Dermis blood vessel endothelial cell (primary cell): Measurements from ENCODE around the gene RTN4RL1. TPM values are rescaled to one million over a fixed set of nuclear protein-coding genes. Genes with fewer than 3 reads are reported as not detected.

ENCODE experiments used
- DNase-seq: peaks from one replicate; pipeline ENCODE4 v3.0.0; 2010
- total RNA-seq: library from RNA; depleted of rRNA; stranded (reverse); fragments of >200 nt; gene quantifications from 2 replicates; pipeline ENCODE4 v1.2.3, GENCODE V29; 2014

Gene RTN4RL1
- total RNA-seq, 1 donor from 2014 or later = 0.51 TPM

DNA sequence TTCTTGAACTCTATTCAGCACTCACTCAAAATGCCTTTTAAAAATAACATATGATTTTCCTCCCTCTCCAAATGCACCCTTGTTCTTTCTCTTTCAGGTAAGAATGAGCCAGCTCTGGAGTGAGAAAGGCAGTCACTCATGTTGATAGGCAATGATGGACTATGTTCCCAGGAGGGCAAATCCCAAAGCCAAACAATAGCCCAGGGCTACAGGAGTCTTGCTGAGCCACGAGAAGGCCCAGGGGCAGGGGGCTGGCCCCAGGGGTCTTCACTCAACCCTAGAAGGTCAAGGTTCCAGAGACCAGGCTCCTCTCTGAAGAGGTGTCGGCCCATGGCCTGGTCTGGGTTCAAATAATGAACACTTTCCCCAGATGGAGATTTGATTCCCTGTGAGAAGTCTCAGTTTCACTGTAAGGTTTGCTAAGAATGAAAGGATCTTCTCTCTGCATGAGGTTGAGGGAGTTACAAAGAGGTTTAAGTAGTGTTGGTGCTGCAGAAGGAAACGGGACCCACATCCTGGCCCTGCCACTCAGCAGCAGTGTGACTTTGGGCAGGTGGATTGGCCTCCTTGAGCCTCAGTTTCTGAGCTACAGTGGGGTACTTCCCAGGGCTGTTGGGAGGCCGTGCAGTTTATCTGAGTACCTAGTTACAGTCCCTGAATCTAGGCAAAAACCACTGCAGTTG, 49.0 kb downstream of the RTN4RL1 start:
- no peak for DNase-seq

DNA sequence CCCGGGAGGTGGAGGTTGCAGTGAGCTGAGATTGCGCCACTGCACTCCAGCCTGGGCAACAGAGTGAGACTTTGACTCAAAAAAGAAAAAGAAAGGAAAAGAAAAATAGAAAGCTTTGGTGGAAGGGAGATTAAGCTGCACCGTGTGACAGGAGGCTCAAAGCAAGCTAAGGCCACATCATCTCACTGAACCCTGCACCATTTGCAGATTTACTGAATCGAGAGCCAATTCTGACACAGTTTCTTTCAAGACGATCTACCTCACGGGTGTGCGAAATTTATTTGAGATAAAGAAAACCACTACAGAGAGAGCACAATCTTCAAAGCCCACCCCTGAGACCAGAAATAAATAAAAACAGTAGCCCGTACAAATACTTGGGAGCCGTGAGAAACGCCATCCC, 49.6 kb downstream of the RTN4RL1 start:
- no peak for DNase-seq

DNA sequence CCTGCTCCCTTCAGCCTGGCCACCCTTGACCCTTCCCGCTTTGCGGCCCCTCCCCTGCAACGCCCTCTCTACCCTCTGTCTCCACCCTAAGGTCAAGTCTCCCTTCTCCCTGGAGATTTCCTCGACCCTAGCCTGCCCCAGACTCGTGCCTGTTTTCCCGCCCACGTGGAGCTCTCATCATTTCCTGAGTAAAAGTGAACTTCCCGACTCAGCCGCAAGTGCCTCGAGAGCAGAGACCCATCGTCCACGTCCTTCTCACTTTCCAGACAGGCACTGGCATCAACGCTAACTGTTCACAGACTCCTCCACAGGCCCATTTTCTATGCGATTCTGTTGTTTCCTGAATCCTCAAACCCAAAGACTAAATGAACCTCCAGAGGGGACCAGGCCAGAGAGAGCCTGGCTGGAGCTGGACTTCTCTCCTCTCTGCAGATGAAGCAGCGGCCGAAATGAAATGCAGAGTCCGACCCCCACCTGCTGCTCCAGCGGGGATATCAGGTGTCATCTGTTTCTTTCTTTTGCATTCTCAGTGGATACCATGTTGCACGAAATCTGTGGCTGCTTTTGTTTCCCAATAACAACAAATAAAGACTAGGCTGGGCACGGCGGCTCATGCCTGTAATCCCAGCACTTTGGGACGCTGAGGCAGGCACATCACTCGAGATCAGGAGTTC, 52.5 kb downstream of the RTN4RL1 start:
- DNase-seq = peak; percentile 55

DNA sequence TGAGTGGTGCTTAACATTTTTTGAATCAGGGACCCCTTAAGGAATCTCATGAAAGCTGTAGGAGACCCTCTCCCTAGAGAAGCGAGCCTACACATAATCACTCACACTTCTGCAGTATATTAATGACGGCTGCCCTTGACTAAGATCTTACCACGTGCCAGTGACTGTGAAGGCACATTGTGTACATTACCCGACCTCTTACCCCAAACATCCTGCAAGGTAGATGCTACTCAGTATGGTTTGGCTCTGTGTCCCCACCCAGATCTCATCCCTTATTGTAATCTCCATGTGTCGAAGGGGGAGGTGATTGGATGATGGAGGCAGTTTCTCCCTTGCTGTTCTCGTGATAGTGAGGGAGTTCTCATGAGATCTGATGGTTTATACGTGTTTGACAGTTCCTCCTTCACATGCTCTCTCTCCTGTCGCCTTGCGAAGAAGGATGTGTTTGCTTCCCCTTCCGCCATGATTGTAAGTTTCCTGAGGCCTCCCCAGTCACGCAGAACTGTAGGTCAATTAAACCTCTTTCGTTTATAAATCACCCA, 54.2 kb downstream of the RTN4RL1 start:
- no peak for DNase-seq

DNA sequence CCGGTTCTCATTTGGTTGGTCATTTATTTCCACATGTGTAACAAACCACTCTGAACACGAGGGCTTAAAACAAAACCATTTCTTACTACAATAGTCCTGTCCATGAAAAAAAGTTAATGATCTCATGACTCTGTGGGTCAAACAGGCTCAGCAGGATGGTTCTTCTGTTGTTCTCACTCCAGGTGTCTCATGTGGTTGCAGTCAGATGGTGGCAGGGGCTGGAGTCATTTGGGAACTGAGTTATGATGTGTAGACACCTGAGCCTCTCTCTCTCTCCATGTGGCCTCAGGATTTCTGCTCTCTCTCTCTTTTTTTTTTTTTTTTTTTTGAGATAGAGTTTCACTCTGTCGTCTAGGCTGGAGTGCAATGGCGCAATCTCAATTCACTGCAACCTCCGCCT, 55.4 kb downstream of the RTN4RL1 start:
- no peak for DNase-seq

DNA sequence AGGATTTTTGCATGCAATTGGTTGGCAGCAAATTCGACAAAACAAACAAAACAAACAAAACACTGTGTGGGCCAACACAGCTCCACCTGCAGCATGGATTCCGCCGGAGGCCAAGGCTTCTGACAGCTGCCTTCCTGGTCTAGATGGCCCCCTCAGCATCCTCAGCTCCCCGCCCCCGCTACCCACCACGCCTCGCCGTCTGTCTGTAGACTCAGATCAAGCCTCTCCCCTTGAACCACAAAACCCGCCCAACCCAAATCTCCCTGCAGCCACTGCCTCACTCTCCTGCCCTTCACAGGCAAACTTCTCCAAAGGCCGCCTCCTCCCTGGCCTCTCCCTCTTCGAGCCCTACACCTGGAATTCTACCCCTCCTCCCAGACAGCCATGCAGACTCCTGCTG, 57.9 kb downstream of the RTN4RL1 start:
- DNase-seq = no peak

DNA sequence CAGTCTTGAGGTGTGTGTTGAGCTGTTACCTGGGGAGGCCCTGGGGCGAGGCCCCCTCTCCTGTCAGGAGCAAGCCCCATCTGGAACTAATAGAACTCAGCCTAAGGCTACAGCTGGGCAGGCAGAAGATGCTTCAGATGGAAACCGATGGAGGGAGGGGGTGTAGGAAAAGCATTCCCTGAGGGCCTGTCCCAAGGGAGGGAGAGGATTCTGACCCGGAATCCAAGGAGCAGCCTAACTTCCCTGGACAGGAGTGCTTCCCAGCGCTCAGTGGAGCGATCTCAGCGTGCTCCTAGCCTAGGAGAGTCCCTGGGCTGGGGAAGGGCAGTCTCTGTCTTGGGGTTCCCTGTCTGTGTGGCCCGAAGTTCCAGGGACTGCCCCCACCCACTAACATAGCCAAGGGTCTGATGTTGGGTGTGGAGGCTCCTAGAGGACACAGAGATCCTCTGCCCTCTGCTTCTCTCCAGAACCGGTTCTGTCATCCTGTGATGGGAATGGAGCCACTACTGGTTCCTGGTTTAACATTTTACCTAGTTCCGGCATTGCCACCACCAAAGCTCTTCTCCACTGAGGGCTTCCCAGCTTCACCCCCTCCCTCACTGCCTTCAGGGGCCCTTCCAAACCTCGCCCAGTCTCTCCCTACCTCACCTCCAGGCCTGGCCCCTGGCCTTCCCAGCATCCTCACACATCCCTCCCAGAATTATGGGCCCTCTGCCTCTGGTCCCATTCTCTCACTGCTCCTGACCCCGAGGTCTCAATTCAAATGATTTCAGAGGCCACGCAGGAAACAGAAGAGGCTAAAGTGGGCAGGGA, 58.7 kb downstream of the RTN4RL1 start:
- DNase-seq = no peak

DNA sequence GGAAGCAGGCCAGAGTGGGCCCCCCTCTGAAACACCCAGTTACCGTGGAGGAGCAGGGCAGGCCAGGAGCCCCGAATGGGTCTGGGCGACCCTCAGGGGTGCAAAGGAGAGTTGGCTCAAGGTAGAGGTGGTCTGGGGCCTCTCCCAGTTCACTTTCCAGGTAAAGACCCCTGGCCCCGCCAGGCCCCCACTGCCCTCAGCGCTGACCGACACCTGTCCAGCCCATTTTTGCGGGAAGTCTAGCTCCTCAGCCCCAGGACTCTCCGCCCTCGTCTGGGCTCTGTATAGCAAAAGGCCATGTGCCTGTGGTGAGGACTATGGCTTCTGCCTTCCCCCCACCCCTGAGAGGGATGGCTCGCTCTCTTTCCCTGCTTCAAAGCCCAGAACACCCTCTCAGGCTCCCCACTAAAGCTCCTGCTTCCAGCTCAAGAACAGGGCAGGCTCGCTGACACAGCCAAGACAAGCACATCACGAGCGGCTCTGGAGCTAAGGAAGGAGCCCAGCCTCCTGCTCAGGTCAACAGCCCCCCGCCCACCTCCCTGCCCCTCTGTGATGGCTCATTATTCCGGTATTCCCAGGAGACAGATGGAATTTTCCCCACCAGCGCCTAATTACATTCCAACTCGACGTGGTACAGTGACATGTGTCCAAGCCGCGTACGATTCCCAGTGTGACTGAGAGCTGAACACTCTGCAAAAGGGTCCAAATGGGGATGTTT, 59.4 kb downstream of the RTN4RL1 start:
- DNase-seq = no peak

DNA sequence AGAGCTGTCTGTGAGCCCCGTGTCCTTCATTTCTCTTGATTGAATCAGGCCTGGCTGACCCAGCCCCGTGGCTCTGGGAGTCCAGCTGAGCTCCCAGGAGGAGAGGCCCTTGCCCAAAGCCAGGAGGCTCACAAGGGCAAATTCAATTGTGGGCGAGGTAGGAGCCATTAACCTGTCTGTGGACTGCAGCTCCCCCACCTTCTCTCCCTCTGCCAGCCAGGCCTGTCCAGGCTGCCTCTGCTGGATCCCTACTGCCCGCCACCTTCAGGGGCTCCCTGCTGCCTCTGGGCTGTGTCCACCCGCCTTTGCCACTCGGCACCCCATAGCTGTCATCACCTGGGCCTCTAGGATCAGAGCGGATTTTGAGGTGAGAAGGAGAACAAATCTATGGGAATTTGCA, 61.9 kb downstream of the RTN4RL1 start:
- no peak for DNase-seq

DNA sequence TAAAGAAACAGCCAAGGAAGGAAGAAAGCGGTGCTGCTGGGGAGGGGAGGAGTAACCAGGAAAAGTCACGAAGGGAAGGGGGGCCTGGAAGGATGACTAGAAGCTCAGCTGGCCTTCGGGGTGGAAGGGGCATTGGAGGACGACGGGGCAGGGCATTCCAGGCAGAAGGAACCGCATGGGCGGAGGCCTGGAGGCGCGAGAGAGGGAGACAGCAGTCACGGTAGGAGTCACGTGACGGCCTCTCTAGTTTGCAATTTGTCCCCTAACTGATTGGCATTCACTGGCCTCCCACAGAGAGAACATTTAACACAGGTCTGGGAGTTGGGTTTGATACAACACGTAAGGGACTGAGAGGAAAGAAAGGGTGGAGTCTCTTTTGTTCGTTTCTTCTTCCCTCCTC, 63.9 kb downstream of the RTN4RL1 start:
- DNase-seq = no peak

DNA sequence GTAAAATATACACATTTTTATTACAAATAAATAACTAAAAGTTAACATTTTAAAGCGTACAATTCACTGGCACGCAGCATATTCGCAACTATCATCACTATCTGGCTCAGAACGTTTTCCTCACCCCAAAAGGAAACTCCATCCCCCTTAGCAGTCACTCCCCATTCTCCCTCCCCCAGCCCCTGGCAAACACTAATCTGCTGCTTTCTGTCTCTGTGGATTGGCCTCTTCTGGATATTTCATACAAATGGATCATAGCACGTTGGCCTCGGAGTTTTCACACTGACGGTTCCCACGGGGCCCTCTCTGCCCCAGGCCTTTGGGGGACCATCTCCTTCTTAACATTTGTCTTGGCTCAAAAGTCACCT, 64.6 kb downstream of the RTN4RL1 start:
- DNase-seq = no peak

DNA sequence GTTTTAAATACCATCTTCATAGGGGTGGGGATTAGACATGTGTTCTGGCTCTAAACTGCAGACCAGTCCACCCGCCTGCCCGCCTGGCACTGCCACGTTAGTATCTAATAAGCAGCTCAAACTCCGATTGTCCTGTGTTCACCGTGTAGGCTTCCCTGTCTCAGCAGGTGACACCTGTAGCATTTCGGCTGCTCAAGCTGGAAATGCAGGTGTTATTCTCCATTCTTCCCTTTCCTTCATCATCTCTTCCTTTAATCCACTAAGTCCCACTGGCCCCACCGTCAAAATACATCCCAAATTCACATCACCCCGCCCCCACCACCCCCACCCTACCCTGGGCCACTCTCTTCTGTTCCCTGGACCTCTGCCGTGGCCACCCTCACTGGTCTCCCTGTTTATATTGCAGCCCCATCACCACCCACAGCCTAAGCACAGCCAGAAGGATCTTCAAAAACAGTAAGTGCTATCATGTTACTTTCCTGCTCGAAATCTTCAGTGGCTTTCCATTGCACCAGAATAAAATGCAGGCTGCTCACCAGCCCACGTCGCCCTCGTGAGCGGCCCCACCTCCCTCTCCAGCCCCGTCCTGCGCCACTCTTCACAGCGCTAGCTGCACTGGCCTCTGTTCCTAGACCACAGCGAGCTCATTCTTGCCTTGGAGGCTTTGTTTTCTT, 65.1 kb downstream of the RTN4RL1 start:
- DNase-seq = no peak

DNA sequence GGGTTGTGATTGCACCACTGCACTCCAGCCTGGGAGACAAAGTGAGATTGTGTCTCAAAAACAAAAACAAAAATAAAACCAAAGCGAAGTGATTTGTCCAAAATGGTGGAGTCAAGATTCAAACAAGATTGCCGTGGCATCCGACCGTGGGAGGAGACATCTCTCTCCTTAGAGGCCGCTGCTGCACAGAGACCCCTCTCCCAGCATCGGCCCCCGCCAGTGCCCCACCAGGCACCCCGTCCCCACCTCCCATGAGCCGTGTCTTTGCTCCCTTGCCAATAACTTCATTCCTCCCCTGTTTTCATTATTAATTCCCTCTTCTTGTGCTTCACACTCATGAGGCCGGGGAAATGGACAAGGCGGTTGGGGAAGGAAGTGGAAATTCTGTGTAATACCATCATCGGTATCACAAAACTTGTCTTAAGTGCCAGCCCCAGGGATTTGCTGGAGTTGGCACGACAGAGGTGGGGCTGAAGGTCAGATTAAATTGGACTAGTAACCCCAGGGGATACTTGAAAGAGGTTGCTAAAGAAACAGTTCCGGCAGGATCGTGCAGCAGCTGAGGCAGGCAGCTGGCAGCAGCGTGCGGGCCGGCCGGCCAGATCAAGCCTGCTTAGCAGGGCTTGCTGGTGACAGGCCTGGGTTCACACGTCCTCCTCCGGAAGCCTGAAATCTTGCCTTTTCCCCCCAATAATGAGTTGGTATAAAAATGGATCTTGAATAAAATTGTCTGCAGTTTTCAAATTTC, 66.8 kb downstream of the RTN4RL1 start:
- no peak for DNase-seq

DNA sequence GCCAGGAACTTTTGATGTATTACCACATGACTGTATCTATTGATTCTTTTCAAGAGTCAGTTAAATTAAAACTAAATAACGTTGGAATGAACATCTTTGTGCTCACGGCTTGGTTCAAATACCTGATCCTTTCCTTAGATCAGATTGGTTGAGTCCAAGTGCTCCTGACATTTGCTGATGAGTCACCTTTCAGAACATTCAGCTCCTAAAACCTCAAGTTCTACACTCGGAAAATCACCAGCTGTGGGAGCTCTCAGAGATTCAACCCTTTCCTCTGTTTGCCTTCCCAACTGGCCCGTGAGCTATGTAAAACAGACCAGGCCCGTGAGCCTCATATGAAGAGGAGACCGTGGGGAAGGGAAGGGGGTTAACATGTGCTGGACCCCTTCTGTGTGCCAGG, 68.1 kb downstream of the RTN4RL1 start:
- no peak for DNase-seq

DNA sequence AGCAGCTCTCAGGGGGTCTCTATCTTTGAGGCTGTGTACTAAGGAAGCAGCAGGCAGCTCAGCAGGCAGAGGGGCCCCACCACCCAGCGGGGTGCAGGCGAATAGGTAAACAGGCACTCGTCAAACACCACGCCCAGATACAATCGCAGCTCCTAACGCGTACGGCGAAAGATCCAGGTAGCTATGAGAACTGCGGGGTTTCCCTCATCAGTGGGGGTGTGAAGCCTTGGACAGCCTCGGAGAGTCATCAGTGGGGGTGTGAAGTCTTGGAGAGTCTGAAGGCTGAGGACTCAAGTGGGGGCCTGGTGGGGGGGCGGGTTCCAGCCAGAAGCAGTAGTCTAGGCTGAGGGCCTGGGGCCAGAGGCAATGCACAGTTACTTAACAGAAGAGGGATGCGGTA, 69.0 kb downstream of the RTN4RL1 start:
- DNase-seq = no peak

DNA sequence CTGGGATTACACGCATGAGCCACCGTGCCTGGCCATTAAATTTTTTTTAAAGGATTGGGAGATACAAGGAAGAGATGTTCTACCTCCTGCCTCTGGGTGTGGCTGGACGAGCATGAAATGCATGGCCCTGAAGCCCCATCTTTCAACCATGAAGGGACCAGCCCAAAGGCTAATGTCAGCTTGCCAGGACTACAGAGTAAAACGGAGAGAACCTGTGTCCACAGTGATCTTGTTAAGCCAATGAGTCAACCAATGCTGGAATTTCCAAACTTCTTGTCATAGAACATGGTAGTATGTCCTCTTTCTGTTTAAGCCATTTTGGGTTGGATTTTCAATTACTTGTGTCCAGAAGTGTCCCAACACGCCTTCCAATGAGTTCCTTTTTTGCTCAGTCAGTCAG, 71.3 kb downstream of the RTN4RL1 start:
- no peak for DNase-seq

DNA sequence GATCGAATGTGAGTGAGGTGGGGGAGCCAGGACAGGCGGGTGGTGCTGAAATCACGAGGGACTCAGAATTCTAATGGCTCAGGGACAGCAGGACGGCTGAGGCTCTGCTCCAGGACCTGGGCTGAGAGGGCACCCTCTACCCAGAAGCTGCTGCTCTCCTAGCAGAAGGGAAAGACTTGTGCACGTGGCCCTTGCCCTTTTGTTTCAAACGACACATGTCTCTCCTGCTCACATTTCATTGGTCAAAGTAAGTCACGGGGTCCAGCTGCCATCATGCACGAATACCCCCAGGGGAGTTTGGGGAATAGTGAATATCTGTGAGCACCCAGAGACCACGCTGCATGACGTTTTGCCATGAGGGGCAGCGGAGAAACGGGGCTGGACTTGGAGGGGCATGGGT, 73.2 kb downstream of the RTN4RL1 start:
- no peak for DNase-seq

DNA sequence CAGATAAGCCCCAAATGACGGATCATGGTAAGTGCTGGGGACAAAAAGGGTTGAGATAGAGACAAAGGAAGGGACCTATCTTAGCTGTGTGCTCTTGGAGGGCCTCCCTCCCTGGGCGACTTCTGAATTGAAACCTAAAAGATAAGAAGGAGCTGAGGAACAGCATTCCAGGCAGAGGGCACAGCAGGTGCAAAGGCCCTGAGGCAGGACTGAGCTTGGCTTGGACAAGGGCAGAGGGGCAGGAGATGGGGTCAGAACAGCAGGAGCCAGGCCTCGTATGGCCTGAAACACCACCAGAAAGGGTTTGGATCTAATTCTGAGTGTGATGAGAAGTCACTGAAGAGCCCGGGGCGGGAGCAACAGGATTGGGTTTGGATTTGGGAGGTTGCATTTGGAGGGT, 75.4 kb downstream of the RTN4RL1 start:
- DNase-seq = no peak

DNA sequence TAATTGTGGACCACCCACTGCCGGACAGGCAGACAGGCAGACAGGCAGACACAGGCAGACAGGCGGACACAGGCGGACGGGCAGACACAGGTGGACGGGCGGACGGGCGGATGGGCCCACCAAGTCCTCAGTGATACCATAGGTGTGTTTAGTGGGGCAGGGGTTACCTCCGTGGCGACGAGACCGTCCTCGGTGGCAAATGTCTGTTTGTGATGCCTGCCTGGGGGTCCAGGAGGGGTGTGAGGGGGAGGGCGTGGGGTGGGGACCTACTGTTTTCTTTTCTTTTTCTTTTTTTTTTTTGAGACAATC, 76.7 kb downstream of the RTN4RL1 start:
- DNase-seq = no peak

DNA sequence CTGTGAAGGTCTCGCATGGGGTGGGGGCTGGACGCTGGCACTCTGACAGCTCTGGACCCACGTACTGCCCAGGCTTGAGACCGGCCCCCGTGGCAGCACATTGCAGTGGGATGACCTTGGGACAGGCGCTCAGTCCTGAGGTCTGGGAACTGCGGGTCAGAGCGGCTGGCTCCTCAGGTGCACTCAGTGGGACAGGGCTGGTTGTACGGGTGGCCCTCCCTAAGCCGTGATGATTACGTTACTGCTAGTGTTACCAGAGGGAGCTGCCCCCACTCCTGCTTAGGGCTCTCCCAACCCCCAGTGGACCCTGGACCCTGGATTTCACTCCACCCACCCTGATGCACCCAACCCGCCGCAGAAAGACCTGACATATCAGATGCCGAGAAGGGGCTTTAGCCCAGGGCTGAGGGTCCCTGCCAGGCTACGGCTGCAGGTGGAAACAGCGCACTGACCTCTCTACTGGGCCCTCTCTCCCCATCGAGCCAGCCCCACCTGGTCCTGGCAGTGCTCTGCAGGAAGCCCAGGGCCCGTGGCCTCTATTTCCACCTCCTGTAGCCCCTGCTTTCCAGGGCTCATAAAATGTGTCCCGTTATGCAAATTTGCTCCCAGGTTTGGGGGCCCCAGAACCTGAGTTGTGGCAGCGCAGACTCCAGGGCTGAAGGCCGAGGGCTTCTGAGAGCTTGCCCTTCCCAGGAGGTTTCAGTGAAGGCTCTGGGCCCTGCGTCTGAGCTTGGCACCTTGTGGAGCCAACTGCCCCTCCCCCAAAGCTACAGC, 77.2 kb downstream of the RTN4RL1 start:
- no peak for DNase-seq

DNA sequence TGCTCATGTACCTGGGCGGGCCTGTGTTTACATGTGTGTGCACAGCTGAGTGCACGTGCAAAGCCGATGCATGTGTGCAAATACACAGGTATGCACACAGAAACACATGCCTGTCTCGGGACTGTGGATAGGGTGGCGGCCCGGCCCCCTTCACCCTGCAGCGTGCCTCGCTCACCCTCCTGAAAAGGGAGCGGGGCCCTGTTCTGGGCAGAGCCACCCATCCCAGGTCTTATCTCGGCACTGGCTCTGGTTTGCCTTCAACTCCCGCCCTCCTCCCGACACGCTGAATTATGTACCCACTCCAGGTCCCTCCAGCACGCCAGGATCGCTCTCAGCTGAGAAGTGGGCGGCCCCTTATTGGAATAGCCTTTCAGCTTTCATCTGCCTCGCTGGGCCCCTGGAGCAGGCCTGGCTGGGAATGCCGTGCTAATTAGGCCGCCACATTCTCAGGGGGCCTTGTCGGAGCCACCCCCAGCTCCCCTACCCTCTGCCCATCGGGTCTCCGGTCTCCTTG, 77.8 kb downstream of the RTN4RL1 start:
- DNase-seq = no peak
